ENCODE data around the gene FREM2. TPM values are rescaled to one million over a fixed set of nuclear protein-coding genes. Genes with fewer than 3 reads are reported as not detected.

Gene FREM2
- total RNA-seq, 1 donor from 2014 or later = not detected

DNA sequence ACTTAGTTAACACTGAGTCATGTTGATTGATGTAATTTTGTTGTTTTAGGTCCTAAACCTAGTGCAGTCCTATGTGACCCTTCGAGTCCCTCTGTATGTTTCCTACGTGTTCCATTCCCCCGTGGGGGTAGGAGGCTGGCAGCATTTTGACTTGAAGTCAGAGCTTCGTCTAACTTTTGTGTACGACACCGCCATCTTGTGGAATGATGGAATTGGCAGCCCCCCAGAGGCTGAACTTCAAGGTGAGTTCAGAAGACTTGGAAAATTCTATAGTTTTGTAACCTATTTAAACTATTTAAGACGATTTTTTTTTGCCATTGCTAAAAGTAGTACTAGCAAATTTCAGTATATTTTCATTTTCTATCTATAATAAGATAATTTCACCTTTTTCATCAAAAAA is 185.8 kb downstream of the FREM2 start:
- TF ChIP-seq, protein P1, sequence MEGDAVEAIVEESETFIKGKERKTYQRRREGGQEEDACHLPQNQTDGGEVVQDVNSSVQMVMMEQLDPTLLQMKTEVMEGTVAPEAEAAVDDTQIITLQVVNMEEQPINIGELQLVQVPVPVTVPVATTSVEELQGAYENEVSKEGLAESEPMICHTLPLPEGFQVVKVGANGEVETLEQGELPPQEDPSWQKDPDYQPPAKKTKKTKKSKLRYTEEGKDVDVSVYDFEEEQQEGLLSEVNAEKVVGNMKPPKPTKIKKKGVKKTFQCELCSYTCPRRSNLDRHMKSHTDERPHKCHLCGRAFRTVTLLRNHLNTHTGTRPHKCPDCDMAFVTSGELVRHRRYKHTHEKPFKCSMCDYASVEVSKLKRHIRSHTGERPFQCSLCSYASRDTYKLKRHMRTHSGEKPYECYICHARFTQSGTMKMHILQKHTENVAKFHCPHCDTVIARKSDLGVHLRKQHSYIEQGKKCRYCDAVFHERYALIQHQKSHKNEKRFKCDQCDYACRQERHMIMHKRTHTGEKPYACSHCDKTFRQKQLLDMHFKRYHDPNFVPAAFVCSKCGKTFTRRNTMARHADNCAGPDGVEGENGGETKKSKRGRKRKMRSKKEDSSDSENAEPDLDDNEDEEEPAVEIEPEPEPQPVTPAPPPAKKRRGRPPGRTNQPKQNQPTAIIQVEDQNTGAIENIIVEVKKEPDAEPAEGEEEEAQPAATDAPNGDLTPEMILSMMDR (IDR thresholded peaks at IDR 0.05; ENCODE audit: insufficient read depth, low read length, severe bottlenecking) = peak; percentile 60
- no peak for FAIRE-seq
- Histone ChIP-seq H3K27me3 (ENCODE audit: control insufficient read depth, insufficient read depth, low read length) (no peaks in the 10 kb centered on the region), H3K4me3 (ENCODE audit: low read depth, low read length) (no peak overlapping the region), H3K36me3 (ENCODE audit: control insufficient read depth, insufficient read depth, low read length) (no peaks in the 10 kb centered on the region)
- peak; percentile 52 for DNase-seq (ENCODE audit: low read depth)

DNA sequence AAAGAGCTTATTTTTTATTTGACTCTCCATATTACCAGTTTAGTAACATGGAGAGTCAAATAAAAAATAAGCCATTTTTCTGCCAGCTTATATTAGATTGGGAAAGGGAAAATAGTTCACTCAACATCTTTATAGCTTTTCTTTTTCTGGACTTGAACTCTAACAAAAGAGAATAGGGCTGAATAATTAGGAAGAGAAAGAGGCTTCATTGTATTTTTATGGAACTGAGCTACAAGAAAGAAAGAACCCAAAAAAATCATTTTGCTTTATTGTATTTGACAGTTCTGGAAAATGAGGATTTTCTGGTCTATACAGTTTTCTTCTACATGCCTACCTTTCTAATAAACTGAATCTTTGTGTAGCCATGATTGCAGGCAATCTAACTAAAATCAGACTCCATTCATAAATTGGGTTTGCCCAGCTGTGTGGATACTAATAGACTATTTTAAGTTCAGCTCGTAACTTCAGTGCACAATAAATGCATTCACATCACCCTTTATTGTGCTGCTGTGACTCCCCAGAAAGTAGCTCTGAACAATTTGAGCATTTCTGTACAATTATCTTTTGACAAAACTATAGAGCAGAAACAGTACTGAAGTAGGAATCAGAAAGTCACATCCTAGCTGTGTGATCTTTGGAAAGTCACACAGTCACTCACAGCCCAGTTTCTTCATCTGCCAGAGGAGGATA is 188.5 kb downstream of the FREM2 start:
- TF ChIP-seq, protein P1 (IDR thresholded peaks at IDR 0.05; ENCODE audit: insufficient read depth, low read length, severe bottlenecking) = no peak
- H3K36me3 ChIP-seq (ENCODE audit: control insufficient read depth, insufficient read depth, low read length) = no peaks in the 10 kb centered on the region
- no peak for DNase-seq (ENCODE audit: low read depth)
- H3K27me3 ChIP-seq (ENCODE audit: control insufficient read depth, insufficient read depth, low read length) = no peaks in the 10 kb centered on the region
- no peak for FAIRE-seq
- H3K4me3 ChIP-seq (ENCODE audit: low read depth, low read length) = no peak overlapping the region

DNA sequence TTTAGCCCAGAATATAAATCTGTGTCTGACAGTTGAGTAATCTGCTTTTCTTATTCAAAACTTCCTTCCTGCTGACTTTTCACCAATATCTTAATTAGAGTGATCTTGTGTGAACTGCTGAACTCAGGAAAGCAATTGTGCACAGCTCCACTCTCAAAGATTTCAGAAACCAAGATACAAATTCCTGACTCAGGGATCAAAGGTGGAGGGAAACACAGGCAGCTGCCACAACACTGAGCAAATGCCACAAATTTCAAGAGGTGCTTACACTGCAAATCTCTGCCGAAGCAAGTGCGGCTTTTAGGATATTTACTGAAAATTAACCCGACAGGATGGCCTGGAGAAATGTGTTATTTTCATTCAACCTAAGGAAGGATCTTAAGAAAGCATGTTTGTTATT is 192.4 kb downstream of the FREM2 start:
- TF ChIP-seq, protein P1 (IDR thresholded peaks at IDR 0.05; ENCODE audit: insufficient read depth, low read length, severe bottlenecking) = no peak
- H3K27me3 ChIP-seq (ENCODE audit: control insufficient read depth, insufficient read depth, low read length) = no peaks in the 10 kb centered on the region
- no peak for DNase-seq (ENCODE audit: low read depth)
- no peak for FAIRE-seq
- H3K4me3 ChIP-seq (ENCODE audit: low read depth, low read length) = no peak overlapping the region
- H3K36me3 ChIP-seq (ENCODE audit: control insufficient read depth, insufficient read depth, low read length) = no peaks in the 10 kb centered on the region

DNA sequence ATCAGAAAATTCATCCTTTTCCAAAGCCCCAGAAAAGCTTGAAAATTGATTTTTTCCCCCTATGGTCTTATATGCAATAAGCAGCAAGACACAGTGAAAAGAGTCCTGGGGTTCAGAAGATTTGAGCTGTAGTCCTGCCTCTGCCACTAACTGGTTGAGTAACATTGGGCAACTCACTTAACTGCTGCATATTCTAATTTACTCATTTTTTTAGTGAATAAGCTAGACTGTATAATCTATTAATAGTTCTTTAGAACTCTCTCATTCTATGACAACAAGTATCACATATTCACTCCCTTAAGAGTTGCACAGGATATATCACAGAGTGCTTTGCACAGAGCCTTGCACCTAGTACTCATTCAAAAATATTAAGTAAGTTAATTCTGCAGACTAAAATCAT is 192.9 kb downstream of the FREM2 start:
- Histone ChIP-seq H3K27me3 (ENCODE audit: control insufficient read depth, insufficient read depth, low read length) (no peaks in the 10 kb centered on the region), H3K4me3 (ENCODE audit: low read depth, low read length) (no peak overlapping the region), H3K36me3 (ENCODE audit: control insufficient read depth, insufficient read depth, low read length) (no peaks in the 10 kb centered on the region)
- DNase-seq (ENCODE audit: low read depth) = no peak
- no peak for FAIRE-seq
- TF ChIP-seq, protein P1 (IDR thresholded peaks at IDR 0.05; ENCODE audit: insufficient read depth, low read length, severe bottlenecking) = no peak

DNA sequence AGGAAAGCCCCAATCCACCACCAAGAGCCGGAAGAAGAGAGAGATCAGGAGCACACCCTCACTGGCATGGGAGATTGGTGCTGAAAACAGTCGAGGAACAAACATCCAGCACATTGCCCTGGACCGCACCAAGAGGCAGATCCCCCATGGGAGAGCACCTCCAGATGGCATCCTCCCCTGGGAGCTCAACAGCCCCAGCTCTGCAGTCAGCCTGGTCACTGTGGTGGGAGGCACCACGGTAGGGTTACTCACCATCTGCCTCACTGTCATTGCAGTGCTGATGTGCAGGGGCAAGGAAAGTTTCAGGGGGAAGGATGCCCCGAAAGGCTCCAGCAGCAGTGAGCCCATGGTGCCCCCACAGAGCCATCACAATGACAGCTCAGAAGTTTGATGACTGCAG is 193.5 kb downstream of the FREM2 start:
- H3K27me3 ChIP-seq (ENCODE audit: control insufficient read depth, insufficient read depth, low read length) = no peaks in the 10 kb centered on the region
- no peak for DNase-seq (ENCODE audit: low read depth)
- H3K36me3 ChIP-seq (ENCODE audit: control insufficient read depth, insufficient read depth, low read length) = no peaks in the 10 kb centered on the region
- no peak for FAIRE-seq
- TF ChIP-seq, protein P1 (IDR thresholded peaks at IDR 0.05; ENCODE audit: insufficient read depth, low read length, severe bottlenecking) = no peak
- H3K4me3 ChIP-seq (ENCODE audit: low read depth, low read length) = no peak overlapping the region

DNA sequence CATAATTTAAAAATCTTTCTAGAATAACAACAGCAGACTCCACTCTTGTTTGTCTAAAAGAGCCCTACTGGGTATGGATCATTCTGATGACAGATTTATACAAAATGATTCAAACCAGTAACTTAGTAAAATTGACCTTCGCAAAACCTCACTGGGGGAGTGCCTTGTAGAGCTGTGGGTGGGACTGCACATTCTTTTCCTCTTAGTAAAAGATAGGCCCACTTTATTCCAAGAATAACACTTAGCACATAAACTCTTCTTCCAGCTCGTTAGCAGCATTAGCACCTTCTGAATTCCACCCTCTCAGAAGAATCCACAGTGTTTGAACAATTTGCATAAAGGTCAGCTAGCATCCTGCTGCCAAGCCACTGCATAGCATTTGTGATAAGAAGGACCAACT is 196.9 kb downstream of the FREM2 start:
- FAIRE-seq = no peak
- no peaks in the 10 kb centered on the region for H3K36me3 ChIP-seq (ENCODE audit: control insufficient read depth, insufficient read depth, low read length)
- no peak for DNase-seq (ENCODE audit: low read depth)
- H3K4me3 ChIP-seq (ENCODE audit: low read depth, low read length) = no peak overlapping the region
- H3K27me3 ChIP-seq (ENCODE audit: control insufficient read depth, insufficient read depth, low read length) = no peaks in the 10 kb centered on the region
- TF ChIP-seq, protein P1 (IDR thresholded peaks at IDR 0.05; ENCODE audit: insufficient read depth, low read length, severe bottlenecking) = no peak
